C4-2B (cell line): ENCODE results near the gene ADD2.

ENCODE experiments used
- ZFX ChIP-seq: fragments of 450-650 bp; IDR thresholded peaks from 2 replicates; pipeline ENCODE4 v1.6.1; 2017
- TF ChIP-seq, protein P1 (sequence below): fragments of 450-650 bp; conservative IDR thresholded peaks from 2 replicates; pipeline ENCODE4 v1.5.1; 2017; ENCODE audit warnings: mild to moderate bottlenecking

GRCh38 chr2:70777450-70777849, 9.4 kb upstream of the ADD2 start:
- TF ChIP-seq, protein P1, sequence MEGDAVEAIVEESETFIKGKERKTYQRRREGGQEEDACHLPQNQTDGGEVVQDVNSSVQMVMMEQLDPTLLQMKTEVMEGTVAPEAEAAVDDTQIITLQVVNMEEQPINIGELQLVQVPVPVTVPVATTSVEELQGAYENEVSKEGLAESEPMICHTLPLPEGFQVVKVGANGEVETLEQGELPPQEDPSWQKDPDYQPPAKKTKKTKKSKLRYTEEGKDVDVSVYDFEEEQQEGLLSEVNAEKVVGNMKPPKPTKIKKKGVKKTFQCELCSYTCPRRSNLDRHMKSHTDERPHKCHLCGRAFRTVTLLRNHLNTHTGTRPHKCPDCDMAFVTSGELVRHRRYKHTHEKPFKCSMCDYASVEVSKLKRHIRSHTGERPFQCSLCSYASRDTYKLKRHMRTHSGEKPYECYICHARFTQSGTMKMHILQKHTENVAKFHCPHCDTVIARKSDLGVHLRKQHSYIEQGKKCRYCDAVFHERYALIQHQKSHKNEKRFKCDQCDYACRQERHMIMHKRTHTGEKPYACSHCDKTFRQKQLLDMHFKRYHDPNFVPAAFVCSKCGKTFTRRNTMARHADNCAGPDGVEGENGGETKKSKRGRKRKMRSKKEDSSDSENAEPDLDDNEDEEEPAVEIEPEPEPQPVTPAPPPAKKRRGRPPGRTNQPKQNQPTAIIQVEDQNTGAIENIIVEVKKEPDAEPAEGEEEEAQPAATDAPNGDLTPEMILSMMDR, result no peak
- no peak for TF ChIP-seq ZFX
